ENCODE results near the gene INPP5A.

DNA sequence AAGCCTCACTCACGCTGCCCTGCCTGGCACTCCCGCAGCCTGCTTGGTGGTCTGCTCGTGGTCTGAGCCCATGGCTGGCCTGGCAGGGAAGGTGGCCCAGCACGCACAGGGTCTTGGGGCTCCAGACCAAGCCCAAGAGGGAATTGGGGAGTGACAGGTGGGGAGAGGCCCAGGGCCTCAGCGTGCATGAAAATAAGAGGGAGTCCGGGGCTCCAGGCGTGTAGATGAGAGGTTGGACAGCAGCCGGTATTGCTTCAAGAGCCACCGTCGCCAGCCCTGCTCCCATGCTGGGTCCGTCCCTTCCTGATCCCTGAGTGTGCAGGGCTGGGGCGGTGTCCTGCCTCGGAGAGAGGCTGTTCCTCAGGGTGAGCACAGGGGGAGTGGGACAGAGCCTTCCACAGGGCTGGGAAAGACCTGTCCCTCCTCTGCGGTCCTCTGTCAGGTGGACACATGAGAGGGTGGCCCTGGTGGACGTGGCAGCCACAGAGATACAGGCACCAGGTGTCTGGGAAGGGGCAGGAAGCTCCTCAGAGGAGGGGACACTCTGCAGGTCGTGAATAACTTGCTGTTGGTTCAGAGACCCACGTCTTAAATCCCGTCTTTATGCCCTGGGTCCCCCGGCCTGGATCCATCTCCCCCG lies 113.1 kb downstream of the INPP5A start:
- TF ChIP-seq, protein P1, sequence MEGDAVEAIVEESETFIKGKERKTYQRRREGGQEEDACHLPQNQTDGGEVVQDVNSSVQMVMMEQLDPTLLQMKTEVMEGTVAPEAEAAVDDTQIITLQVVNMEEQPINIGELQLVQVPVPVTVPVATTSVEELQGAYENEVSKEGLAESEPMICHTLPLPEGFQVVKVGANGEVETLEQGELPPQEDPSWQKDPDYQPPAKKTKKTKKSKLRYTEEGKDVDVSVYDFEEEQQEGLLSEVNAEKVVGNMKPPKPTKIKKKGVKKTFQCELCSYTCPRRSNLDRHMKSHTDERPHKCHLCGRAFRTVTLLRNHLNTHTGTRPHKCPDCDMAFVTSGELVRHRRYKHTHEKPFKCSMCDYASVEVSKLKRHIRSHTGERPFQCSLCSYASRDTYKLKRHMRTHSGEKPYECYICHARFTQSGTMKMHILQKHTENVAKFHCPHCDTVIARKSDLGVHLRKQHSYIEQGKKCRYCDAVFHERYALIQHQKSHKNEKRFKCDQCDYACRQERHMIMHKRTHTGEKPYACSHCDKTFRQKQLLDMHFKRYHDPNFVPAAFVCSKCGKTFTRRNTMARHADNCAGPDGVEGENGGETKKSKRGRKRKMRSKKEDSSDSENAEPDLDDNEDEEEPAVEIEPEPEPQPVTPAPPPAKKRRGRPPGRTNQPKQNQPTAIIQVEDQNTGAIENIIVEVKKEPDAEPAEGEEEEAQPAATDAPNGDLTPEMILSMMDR (IDR thresholded peaks at IDR 0.05 in 8 of 11, conservative IDR thresholded peaks at IDR 0.05 in 3 of 11) = no peak
- TF ChIP-seq POLR2A (IDR thresholded peaks at IDR 0.05) (no peak), POLR2AphosphoS5 (IDR thresholded peaks at IDR 0.05) (no peak)
